Measurements from ENCODE around the gene PIK3AP1. TPM values are rescaled to one million over a fixed set of nuclear protein-coding genes. Genes with fewer than 3 reads are reported as not detected.
"Not testable (repeated sequence)": the region's sequence is repeated elsewhere in the genome, so short reads cannot be mapped to it uniquely, and the experiment has no call there.

The PIK3AP1 gene
- total and polyA plus RNA-seq, 2 of the 4 experiments (the other 2 are of a cell fraction) = under 0.01 to 0.14 TPM

DNA sequence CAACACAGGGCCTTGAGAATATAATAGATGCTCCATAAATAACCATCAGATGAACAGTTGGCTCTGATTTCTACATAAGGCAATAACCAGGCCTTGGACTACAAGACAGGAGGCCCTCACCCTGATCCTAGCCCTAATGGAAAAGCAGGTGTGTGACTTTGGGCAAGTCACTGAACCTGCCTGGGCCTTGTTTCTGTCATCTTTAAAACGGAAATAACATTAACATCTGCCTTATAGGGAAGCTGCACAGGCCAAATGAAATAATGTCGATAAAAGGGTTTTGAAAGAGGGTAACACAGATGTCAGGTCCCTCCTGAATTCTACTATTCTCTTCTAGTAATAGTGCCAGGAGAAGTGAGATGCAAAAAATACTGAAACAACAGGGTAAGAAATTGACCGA is 20.7 kb downstream of the PIK3AP1 start:
- Histone ChIP-seq H3K9ac (ENCODE audit: low read depth, low read length) (no peak overlapping the region), H4K20me1 (ENCODE audit: insufficient read depth, low read length) (no peaks in the 10 kb centered on the region), H2AK5ac (ENCODE audit: low read depth, low read length) (no peak overlapping the region), H3K4me1 (ENCODE audit: control insufficient read depth, insufficient read depth, low read length) (no peaks in the 10 kb centered on the region), H2BK15ac (ENCODE audit: low read depth, low read length) (no peak overlapping the region), H3K9me1 (ENCODE audit: insufficient read depth, low read length) (no peaks in the 10 kb centered on the region), H3K27me3 (ENCODE audit: control insufficient read depth, insufficient read depth, low read length) (0 out of 2 replicates have a peak, but pooled peaks cover 2% of the 10 kb centered on the region), H3K4me2 (ENCODE audit: low read depth, low read length) (no peak overlapping the region), H2BK20ac (ENCODE audit: low read depth, low read length) (no peak overlapping the region), H3K4ac (ENCODE audit: low read depth, low read length) (no peak overlapping the region), H3K4me3 (ENCODE audit: insufficient read depth, low read depth, low read length) (no peak overlapping the region), H3K79me1 (ENCODE audit: low read depth in 1 of 2, low read length in 2 of 2) (no peaks in the 10 kb centered on the region), H3K14ac (replicated peaks; ENCODE audit: low read depth, low read length) (no peak overlapping the region), H3K36me3 (ENCODE audit: control insufficient read depth, insufficient read depth, low read length) (no peaks in the 10 kb centered on the region), H2BK5ac (ENCODE audit: low read depth, low read length, poor library complexity, severe bottlenecking) (no peak overlapping the region), H3K23ac (ENCODE audit: low read depth, low read length) (no peak overlapping the region), H2AFZ (replicated peaks; ENCODE audit: low read length, poor library complexity) (no peak overlapping the region), H4K91ac (ENCODE audit: insufficient read depth, low read depth, low read length) (no peak overlapping the region), H3K18ac (ENCODE audit: low read depth, low read length) (no peak overlapping the region), H3K27ac (ENCODE audit: insufficient read depth, low read length) (no peak overlapping the region), H3K56ac (ENCODE audit: extremely low read depth, insufficient read depth, low read length) (no peak overlapping the region), H2BK120ac (ENCODE audit: low read depth, low read length) (no peak overlapping the region), H3K9me3 (ENCODE audit: control insufficient read depth, insufficient read depth, low read length) (no peaks in the 10 kb centered on the region), H4K5ac (ENCODE audit: low read depth, low read length) (no peak overlapping the region), H4K8ac (ENCODE audit: low read depth in 2 of 2, low read length in 2 of 2) (no peak overlapping the region), H2AK9ac (replicated peaks; ENCODE audit: low read depth, low read length, poor library complexity) (no peak overlapping the region)
- POLR2A ChIA-PET (ENCODE audit: unreplicated experiment) = no interaction called here
- no TSS peak for BruUV-seq (replicated peaks)
- ATAC-seq (ENCODE audit: low read depth) (no peak), DNase-seq (no peak)
- intact Hi-C loops (cut with micrococcal nuclease) (no loop called here), dilution Hi-C loops (cut with HindIII; ENCODE audit: low sequenced_read_pairs, unreplicated experiment) (no loop called here), in situ Hi-C loops (cut with MboI; ENCODE audit: low sequenced_read_pairs) (no loop called here)
- CTCF ChIA-PET = no interaction called here
- TF ChIP-seq CHD1 (IDR thresholded peaks at IDR 0.05; ENCODE audit: low read depth, low read length) (no peak), FOS (IDR thresholded peaks at IDR 0.05; ENCODE audit: low read depth, low read length) (no peak), CEBPB (IDR thresholded peaks at IDR 0.05; ENCODE audit: low read depth, low read length) (no peak), RFX5 (IDR thresholded peaks at IDR 0.05; ENCODE audit: low read depth, low read length) (no peak), RAD21 (IDR thresholded peaks at IDR 0.05; ENCODE audit: low read length) (no peak), RCOR1 (IDR thresholded peaks at IDR 0.05; ENCODE audit: insufficient replicate concordance, low read length) (no peak), MAFK (IDR thresholded peaks at IDR 0.05; ENCODE audit: low read depth, low read length) (no peak)
- TF ChIP-seq, protein P1, sequence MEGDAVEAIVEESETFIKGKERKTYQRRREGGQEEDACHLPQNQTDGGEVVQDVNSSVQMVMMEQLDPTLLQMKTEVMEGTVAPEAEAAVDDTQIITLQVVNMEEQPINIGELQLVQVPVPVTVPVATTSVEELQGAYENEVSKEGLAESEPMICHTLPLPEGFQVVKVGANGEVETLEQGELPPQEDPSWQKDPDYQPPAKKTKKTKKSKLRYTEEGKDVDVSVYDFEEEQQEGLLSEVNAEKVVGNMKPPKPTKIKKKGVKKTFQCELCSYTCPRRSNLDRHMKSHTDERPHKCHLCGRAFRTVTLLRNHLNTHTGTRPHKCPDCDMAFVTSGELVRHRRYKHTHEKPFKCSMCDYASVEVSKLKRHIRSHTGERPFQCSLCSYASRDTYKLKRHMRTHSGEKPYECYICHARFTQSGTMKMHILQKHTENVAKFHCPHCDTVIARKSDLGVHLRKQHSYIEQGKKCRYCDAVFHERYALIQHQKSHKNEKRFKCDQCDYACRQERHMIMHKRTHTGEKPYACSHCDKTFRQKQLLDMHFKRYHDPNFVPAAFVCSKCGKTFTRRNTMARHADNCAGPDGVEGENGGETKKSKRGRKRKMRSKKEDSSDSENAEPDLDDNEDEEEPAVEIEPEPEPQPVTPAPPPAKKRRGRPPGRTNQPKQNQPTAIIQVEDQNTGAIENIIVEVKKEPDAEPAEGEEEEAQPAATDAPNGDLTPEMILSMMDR (conservative IDR thresholded peaks at IDR 0.05; ENCODE audit: low read depth, low read length) = no peak
- no CpG with 5 or more reads among the region's 3 CpGs for WGBS, 2 experiments (ENCODE audit: extremely low coverage in 2 of 2, insufficient read length in 1 of 2)

DNA sequence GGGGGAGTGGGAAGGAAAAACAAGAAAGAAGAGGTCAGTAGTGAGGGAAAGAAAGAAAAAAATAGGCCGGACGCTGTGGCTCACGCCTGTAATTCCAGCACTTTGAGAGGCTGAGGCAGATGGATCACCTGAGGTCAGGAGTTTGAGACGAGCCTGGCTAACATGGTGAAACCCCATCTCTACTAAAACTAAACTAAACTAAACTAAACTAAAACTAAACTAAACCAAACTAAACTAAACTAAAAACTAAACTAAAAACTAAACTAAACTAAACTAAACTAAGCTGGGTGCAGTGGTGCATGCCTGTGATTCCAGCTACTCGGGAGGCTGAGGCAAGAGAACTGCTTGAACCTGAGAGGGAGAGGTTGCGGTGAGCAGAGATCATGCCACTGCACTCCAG is 22.0 kb downstream of the PIK3AP1 start:
- H3K4me3 ChIP-seq (ENCODE audit: insufficient read depth, low read depth, low read length); H4K91ac ChIP-seq (ENCODE audit: insufficient read depth, low read depth, low read length); H2BK15ac ChIP-seq (ENCODE audit: low read depth, low read length); H3K56ac ChIP-seq (ENCODE audit: extremely low read depth, insufficient read depth, low read length); H4K20me1 ChIP-seq (ENCODE audit: insufficient read depth, low read length); DNase-seq; in situ Hi-C loops (cut with MboI; ENCODE audit: low sequenced_read_pairs); H3K27ac ChIP-seq (ENCODE audit: insufficient read depth, low read length); ATAC-seq (ENCODE audit: low read depth); H3K23ac ChIP-seq (ENCODE audit: low read depth, low read length); H2AK9ac ChIP-seq (replicated peaks; ENCODE audit: low read depth, low read length, poor library complexity); H2AK5ac ChIP-seq (ENCODE audit: low read depth, low read length); CTCF ChIA-PET; H2BK120ac ChIP-seq (ENCODE audit: low read depth, low read length); H2AFZ ChIP-seq (replicated peaks; ENCODE audit: low read length, poor library complexity); H3K14ac ChIP-seq (replicated peaks; ENCODE audit: low read depth, low read length); H3K36me3 ChIP-seq (ENCODE audit: control insufficient read depth, insufficient read depth, low read length); intact Hi-C loops (cut with micrococcal nuclease); H2BK5ac ChIP-seq (ENCODE audit: low read depth, low read length, poor library complexity, severe bottlenecking); H3K4me2 ChIP-seq (ENCODE audit: low read depth, low read length); H3K79me1 ChIP-seq (ENCODE audit: low read depth in 1 of 2, low read length in 2 of 2); H4K5ac ChIP-seq (ENCODE audit: low read depth, low read length); H3K9me1 ChIP-seq (ENCODE audit: insufficient read depth, low read length); H2BK20ac ChIP-seq (ENCODE audit: low read depth, low read length); H3K27me3 ChIP-seq (ENCODE audit: control insufficient read depth, insufficient read depth, low read length); H3K9ac ChIP-seq (ENCODE audit: low read depth, low read length); H3K9me3 ChIP-seq (ENCODE audit: control insufficient read depth, insufficient read depth, low read length); H3K4me1 ChIP-seq (ENCODE audit: control insufficient read depth, insufficient read depth, low read length); H3K4ac ChIP-seq (ENCODE audit: low read depth, low read length); POLR2A ChIA-PET (ENCODE audit: unreplicated experiment); H3K18ac ChIP-seq (ENCODE audit: low read depth, low read length); H4K8ac ChIP-seq (ENCODE audit: low read depth in 2 of 2, low read length in 2 of 2); dilution Hi-C loops (cut with HindIII; ENCODE audit: low sequenced_read_pairs, unreplicated experiment); BruUV-seq (replicated peaks): not testable (repeated sequence)
- WGBS, 2 experiments (ENCODE audit: extremely low coverage in 2 of 2, insufficient read length in 1 of 2) = no CpG with 5 or more reads among the region's 6 CpGs
